RWPE1 (cell line): ENCODE data around the gene CATSPERZ.

Source experiments
- CTCF ChIA-PET: fragments of 350-600 bp; sonication (Branson Sonifier 250); formaldehyde crosslinking; extraction: SDS; loops from one replicate; lab custom pipeline; 2021; lab: Yijun Ruan, JAX
- POLR2A ChIA-PET: fragments of 400-600 bp; formaldehyde crosslinking; extraction: SDS; loops from one replicate; lab custom pipeline; 2020; ENCODE audit warnings: antibody characterized with exemption; ENCODE audit not compliant: low non-redundant PET; lab: Yijun Ruan, JAX
- DNase-seq: peaks from one replicate; pipeline ENCODE4 v3.0.0; 2012; ENCODE audit warnings: low spot score
- H3K27ac ChIP-seq: fragments of 450-650 bp; 2 replicates; pipeline ENCODE4 v1.5.1; 2017
- CTCF ChIP-seq: fragments of 450-650 bp; conservative IDR thresholded peaks from 2 replicates; pipeline ENCODE4 v1.5.1; 2017; ENCODE audit warnings: low read depth, mild to moderate bottlenecking

The CATSPERZ gene

DNA sequence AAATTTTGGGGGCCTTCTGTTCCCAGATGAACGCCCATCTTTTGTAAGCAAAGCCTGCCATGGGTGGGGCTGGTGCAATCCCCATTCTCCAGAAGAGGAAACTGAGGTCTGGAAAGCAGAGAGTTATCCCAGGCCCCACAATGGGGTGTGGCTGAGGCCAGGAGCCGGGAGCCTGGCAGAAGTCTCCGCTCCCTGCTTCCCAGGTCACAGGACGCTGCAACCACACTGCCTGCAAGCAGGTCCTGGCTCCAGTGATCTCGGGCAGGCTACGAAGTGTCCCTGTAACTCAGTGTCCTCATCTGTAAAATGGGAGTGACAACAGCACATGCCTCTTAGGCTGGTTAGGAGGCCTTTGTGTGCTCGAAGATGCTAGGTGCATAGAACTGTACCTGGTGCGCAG, 47.1 kb upstream of the CATSPERZ start:
- TF ChIP-seq CTCF: no peak
- CTCF ChIA-PET: no interaction called here
- POLR2A ChIA-PET: interaction anchor here (0.6 to 1.0 kb wide), 2 partner anchors 12 to 16 kb away, joined by 4 to 6 read pairs; no protein-coding TSS in a partner anchor
- peak overlapping the region; percentile 98 for H3K27ac ChIP-seq
- DNase-seq: no peak

DNA sequence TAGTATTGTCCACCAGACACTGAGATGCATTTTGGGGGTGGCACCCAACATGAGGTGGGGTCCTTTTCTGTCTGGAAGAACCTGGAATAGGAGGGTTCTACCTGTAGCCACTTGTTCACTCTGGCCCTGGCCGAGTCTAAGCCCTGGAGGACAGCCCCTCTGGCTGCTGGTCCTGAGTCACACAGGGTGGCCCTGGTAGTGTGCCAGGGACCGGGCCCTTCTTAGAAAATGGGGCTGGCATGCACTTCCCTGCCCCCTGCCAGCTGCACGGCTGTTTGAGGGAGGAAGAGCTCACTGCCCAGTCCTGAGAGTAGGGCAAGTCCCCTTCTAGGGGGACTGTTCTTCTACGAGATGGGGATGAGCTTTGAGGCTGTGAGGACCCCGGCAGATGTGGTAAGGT, 46.7 kb upstream of the CATSPERZ start:
- H3K27ac ChIP-seq: peak overlapping the region; percentile 98

DNA sequence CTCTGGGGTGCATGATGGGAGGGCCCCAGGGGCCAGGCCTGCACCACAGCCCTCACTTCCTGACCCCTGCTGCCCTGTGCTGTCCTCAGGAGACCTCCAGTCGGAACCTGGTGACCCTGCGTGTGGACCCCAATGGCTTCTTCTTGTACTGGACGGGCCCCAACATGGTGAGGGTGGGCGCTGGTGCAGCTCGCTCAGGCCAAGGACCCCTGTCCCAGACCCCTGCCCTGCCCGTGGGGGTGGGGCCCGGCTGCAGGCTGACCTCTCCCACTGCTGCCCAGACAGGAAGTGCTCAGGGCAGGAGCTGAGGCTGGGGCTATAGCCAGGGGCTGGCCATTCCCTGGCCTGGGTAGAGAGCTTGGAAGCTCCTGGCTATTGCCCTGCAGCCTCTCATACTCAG, 45.8 kb upstream of the CATSPERZ start:
- POLR2A ChIA-PET: no interaction called here
- DNase-seq: no peak

More for the DNA sequence above, 46.7 kb upstream of the CATSPERZ start:
- CTCF ChIA-PET: no interaction called here
- TF ChIP-seq CTCF: no peak
- POLR2A ChIA-PET: interaction anchor here (1.0 kb wide), 1 partner anchor 12 kb away, joined by 6 read pairs; no protein-coding TSS in a partner anchor
- DNase-seq: no peak

GRCh38 chr11:64255135-64256128, 44.7 kb upstream of the CATSPERZ start:
- POLR2A ChIA-PET: no interaction called here
- CTCF ChIA-PET: interaction anchor here (0.6 kb wide), 1 partner anchor 14 kb away, joined by 4 read pairs; the partner anchor contains the start of gene FKBP2
- peak overlapping the region; percentile 98 for H3K27ac ChIP-seq
- no peak for TF ChIP-seq CTCF
- no peak for DNase-seq

More for the DNA sequence above, 45.8 kb upstream of the CATSPERZ start:
- H3K27ac ChIP-seq: peak overlapping the region; percentile 98
- no peak for TF ChIP-seq CTCF
- CTCF ChIA-PET: no interaction called here

GRCh38 chr11:64256300-64256699, 43.9 kb upstream of the CATSPERZ start:
- POLR2A ChIA-PET: no interaction called here
- no peak for DNase-seq
- H3K27ac ChIP-seq: peak overlapping the region; percentile 98
- CTCF ChIA-PET: interaction anchor here (0.7 kb wide), 1 partner anchor 50 kb away, joined by 6 read pairs; no protein-coding TSS in a partner anchor
- no peak for TF ChIP-seq CTCF

DNA sequence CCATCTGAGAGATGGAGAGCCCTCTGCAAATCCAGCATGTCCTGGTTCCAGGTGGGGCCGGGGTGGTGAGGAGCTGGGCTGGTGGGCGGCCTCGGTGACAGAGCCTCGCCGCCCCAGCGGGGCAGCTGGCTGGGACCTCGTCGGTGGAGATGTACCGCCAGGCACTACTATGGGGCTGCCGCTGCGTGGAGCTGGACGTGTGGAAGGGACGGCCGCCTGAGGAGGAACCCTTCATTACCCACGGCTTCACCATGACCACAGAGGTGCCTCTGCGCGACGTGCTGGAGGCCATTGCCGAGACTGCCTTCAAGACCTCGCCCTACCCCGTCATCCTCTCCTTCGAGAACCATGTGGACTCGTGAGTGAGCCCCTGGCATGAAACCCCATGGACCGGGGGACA, 41.8 kb upstream of the CATSPERZ start:
- H3K27ac ChIP-seq: peak overlapping the region; percentile 98
- no peak for DNase-seq
- no peak for TF ChIP-seq CTCF
- POLR2A ChIA-PET: interaction anchor here (0.5 kb wide), 1 partner anchor 89 kb away, joined by 3 read pairs; no protein-coding TSS in a partner anchor
- CTCF ChIA-PET: interaction anchor here (1.3 kb wide), 1 partner anchor 10 kb away, joined by 3 read pairs; no protein-coding TSS in a partner anchor
